GM18870 (cell line): ENCODE measurements around the gene ERO1A.

Experiments used
- ATAC-seq: cut with Tn5 transposase; IDR thresholded peaks from one replicate; pipeline ENCODE4 v1.9.1; 2021; ENCODE audit warnings: moderate library complexity; ENCODE audit not compliant: unreplicated experiment

ERO1A gene

DNA sequence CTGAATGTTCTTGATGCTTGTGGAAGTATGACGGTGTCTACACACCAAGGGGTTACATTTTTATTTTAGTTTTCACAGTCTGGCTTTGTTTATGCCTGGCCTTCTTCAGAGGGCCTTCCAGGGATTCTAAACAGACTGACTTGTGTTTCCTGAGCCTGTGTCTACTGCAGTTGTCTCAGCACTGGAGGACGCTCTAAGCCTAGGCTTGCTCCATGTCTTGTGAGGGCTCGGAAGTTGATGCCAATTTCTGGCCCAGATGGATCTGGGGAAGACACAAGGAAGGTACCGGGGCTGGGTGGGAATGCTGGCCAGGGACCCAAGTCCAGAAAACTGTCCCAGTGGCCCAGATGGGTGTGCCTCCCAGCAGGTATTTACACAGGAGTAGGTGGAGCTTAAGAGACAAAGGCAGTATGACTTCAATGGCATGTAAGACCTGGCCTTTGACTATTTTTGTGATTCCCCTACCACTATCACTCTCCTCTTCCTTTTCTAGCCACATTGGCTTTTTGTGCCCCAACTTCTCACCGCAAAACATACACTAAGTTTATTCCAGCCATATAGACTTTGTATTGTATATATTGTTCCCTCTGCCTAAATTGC is 85.8 kb downstream of the ERO1A start:
- no peak for ATAC-seq

DNA sequence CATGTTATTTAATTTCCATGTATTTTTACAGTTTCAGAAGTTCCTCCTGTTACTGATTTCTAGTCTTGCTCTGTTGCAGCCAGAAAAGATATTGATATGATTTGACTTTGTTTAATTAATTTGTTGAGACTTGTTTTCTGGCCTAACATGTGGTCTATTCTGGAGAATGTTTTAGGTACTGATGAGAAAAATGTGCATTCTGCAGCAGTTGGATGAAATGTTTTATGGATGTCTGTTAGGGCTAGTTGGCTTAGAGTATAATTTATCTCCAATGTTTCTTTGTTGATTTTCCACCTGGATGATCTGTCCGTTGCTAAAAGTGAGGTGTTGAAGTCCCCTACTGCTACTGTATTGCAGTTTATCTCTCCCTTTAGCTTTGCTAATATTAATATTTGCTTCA is 88.3 kb downstream of the ERO1A start:
- no peak for ATAC-seq

DNA sequence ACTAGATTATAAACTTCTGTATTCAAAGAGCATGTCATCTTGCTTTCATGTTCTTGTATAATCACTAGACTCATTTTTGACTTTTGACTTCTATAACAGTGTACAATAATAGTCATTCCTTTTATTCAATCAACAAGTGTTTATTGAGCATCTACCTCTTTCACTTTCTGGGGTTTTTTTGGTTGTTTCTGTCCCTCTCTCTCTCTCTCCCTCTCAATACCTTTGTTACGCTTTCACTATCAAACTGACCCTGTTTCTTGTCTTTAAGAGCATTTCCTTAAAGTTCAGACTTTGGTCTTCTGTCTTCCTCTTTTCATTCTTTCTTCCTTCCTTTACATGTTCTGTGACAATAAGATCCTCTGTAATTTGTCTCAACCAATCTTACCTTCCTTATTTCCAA is 93.2 kb downstream of the ERO1A start:
- no peak for ATAC-seq

DNA sequence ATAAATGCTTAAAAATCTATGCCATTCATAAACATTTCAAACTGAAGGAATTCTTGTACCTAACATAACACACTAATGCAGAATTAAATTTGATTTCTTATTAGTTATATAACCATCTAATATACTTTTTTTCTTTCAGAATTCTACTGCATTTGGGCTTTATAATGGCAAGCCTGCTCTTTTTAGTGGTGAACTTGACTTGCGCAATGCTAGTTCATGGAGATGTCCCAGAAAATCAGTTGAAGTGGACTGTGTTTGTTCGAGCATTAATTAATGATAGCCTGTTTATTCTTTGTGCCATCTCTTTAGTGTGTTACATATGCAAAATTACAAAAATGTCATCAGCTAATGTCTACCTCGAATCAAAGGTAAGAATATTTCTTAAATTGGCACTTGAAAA is 95.4 kb downstream of the ERO1A start:
- no peak for ATAC-seq

DNA sequence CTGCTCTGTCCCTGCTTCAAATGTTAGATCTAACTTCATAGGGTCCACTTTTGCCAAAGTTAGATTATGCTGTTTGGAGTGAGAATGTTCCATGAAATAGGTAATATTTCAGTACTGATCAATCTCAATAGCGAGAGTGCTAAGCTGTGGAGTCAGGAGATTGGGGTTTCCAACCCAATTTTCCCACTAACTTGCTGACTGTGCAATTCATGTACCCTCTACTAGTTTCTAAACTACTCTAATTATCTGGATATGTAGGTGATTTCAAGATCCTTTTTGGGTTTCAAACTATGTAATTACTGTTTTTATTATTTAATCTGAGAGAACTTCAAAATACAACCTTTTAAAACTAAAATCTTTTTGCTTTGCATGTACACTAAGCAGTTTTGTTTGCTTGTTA is 96.8 kb downstream of the ERO1A start:
- ATAC-seq, result no peak

DNA sequence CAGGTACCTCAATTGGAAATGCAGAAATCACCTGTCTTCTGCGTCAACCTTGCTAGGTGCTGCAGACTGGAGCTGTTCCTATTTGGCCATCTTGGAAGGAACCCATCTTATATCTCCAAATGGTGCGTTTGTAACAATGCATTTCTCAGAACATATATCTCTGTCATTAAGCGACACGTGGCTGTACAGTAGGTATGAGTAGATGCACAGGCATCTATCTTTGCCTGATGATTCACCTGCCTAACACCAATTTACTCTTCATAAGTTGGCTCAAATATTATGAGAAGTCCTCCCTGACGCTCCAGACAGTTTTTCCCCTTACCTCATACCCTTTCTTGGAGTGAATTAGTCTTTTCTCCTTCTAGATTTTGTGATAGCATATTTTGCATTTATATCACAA is 98.5 kb downstream of the ERO1A start:
- ATAC-seq, result no peak

DNA sequence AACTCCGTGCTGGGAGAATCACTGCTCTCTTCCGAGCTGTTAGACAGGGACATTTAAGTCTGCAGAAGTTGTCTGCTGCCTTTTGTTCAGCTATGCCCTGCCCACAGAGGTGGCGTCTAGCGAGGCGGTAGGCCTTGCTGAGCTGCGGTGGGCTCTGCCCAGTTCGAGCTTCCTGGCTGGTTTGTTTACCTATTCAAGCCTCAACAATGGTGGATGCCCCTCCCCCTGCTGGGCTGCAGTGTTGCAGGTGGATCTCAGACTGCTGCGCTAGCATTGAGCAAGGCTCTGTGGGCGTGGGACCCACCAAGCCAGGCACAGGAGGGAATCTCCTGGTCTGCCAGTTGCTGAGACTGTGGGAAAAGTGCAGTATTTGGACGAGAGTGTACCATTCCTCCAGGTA is 99.0 kb downstream of the ERO1A start:
- no peak for ATAC-seq

DNA sequence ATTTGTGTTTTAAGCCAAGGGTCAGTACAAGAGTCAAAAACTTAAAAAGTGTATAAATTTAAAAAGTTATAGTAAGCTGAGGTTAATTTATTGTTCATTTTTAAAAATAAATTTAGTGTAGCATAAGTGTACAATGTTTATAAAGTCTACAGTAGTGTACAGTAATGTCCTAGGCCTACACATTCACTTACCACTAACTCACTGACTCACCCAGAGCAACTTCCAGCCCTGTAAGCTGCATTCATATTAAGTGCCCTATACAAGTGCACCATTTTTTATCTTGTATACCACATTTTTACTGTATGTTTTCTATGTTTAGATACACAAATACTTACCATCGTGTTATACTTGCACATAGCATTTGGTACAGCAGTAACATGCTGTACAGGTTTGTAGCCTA is 105.0 kb downstream of the ERO1A start:
- no peak for ATAC-seq
